GM23338 (cell line): Measurements from ENCODE around the gene PISD. TPM values are rescaled to one million over a fixed set of nuclear protein-coding genes. Genes with fewer than 3 reads are reported as not detected.

Experiments used
- ATAC-seq: fragments of 200-7000 bp; cut with Tn5 transposase; 3 replicates; pipeline ENCODE4 v1.9.1; 2020
- DNase-seq: peaks from one replicate; pipeline ENCODE4 v3.0.0-alpha.2; 2015; ENCODE audit warnings: low spot score
- H2AFZ ChIP-seq: fragments of 200-600 bp; sonication (generic); 2 replicates; pipeline ENCODE4 v1.8.0; 2016; ENCODE audit warnings: antibody characterized with exemption, mild to moderate bottlenecking, moderate library complexity
- H3F3A ChIP-seq: fragments of 200-600 bp; sonication (generic); replicated peaks from 2 replicates; pipeline ENCODE4 v1.8.0; 2017; ENCODE audit warnings: antibody characterized with exemption, mixed run types, low read depth
- H3K27ac ChIP-seq: fragments of 200-600 bp; sonication (generic); 2 replicates; pipeline ENCODE4 v1.6.1; 2016; ENCODE audit warnings: low read depth
- H3K27me3 ChIP-seq: fragments of 200-600 bp; sonication (generic); 2 replicates; pipeline ENCODE4 v1.8.0; 2016; ENCODE audit warnings: mild to moderate bottlenecking, mixed run types, moderate library complexity; ENCODE audit not compliant: insufficient read depth
- H3K36me3 ChIP-seq: fragments of 200-600 bp; sonication (generic); 2 replicates; pipeline ENCODE4 v1.8.0; 2016; ENCODE audit warnings: mild to moderate bottlenecking; ENCODE audit not compliant: insufficient read depth
- H3K4me1 ChIP-seq: fragments of 200-600 bp; sonication (generic); 2 replicates; pipeline ENCODE4 v1.8.0; 2016; ENCODE audit warnings: mild to moderate bottlenecking, moderate library complexity; ENCODE audit not compliant: insufficient read depth
- H3K4me2 ChIP-seq: fragments of 200-600 bp; sonication (generic); 2 replicates; pipeline ENCODE4 v1.7.1; 2017; ENCODE audit warnings: mixed run types
- H3K4me3 ChIP-seq: fragments of 200-600 bp; sonication (generic); 2 replicates; pipeline ENCODE4 v1.6.1; 2016; ENCODE audit warnings: mixed run types
- H3K79me2 ChIP-seq: fragments of 200-600 bp; sonication (generic); replicated peaks from 2 replicates; pipeline ENCODE4 v1.8.0; 2017; ENCODE audit warnings: mild to moderate bottlenecking; ENCODE audit not compliant: insufficient read depth
- H3K9me2 ChIP-seq: fragments of 200-600 bp; sonication (generic); 2 replicates; pipeline ENCODE4 v1.8.0; 2017; ENCODE audit not compliant: insufficient read depth
- H4K20me1 ChIP-seq: fragments of 200-600 bp; sonication (generic); replicated peaks from 2 replicates; pipeline ENCODE4 v1.8.0; 2017; ENCODE audit warnings: mild to moderate bottlenecking; ENCODE audit not compliant: insufficient read depth
- H3K27ac Mint-ChIP-seq: 2 replicates; pipeline ENCODE4 v1.8.0; 2020; ENCODE audit warnings: inconsistent platforms, mild to moderate bottlenecking, moderate library complexity, mixed read lengths
- H3K27me3 Mint-ChIP-seq: 3 replicates; pipeline ENCODE4 v1.8.0; 2022; ENCODE audit warnings: low read depth, mild to moderate bottlenecking, moderate library complexity, mixed read lengths, inconsistent platforms; ENCODE audit not compliant: insufficient read depth, poor library complexity
- H3K36me3 Mint-ChIP-seq: 3 replicates; pipeline ENCODE4 v1.8.0; 2021; ENCODE audit warnings: low read depth, mild to moderate bottlenecking, inconsistent platforms, moderate library complexity, mixed read lengths
- H3K4me1 Mint-ChIP-seq: 3 replicates; pipeline ENCODE4 v1.8.0; 2020; ENCODE audit warnings: mild to moderate bottlenecking, inconsistent platforms, mixed read lengths
- H3K4me3 Mint-ChIP-seq: 3 replicates; pipeline ENCODE4 v1.8.0; 2021; ENCODE audit warnings: moderate library complexity, mild to moderate bottlenecking, inconsistent platforms, mixed read lengths
- H3K9me3 Mint-ChIP-seq: 3 replicates; pipeline ENCODE4 v1.8.0; 2020; ENCODE audit warnings: moderate library complexity, mild to moderate bottlenecking, inconsistent platforms, mixed read lengths
- CTCF ChIP-seq, 2 experiments: fragments of 200-600 bp in 1 of 2; sonication (generic) in 1 of 2; conservative IDR thresholded peaks; 2 replicates each; pipeline versions ENCODE4 v1.5.1 to v1.6.1; 2016 to 2017; ENCODE audit warnings: antibody characterized with exemption in 2 of 2, low read depth in 2 of 2, mild to moderate bottlenecking in 2 of 2, moderate library complexity in 1 of 2
- EZH2phosphoT487 ChIP-seq: fragments of 200-600 bp; sonication (generic); IDR thresholded peaks from one replicate; pipeline ENCODE4 v1.8.1; 2018; ENCODE audit warnings: antibody characterized with exemption; ENCODE audit not compliant: unreplicated experiment
- JUNB ChIP-seq: IDR thresholded peaks from one replicate; pipeline ENCODE4 v1.6.1; 2016; ENCODE audit warnings: antibody characterized with exemption; ENCODE audit not compliant: unreplicated experiment
- NANOG ChIP-seq: IDR thresholded peaks from 2 replicates; pipeline ENCODE4 v1.6.1; 2016; ENCODE audit warnings: antibody characterized with exemption, borderline replicate concordance
- POLR2AphosphoS5 ChIP-seq: IDR thresholded peaks from 2 replicates; pipeline ENCODE4 v1.6.1; 2016; ENCODE audit warnings: antibody characterized with exemption, low read depth
- REST ChIP-seq: IDR thresholded peaks from one replicate; pipeline ENCODE4 v1.6.1; 2018; ENCODE audit warnings: antibody characterized with exemption; ENCODE audit not compliant: unreplicated experiment
- STAT1 ChIP-seq: IDR thresholded peaks from one replicate; pipeline ENCODE4 v1.6.1; 2016; ENCODE audit warnings: antibody characterized with exemption; ENCODE audit not compliant: unreplicated experiment
- ZNF114 ChIP-seq: fragments of 250-450 bp; sonication (Bioruptor Pico); IDR thresholded peaks from 2 replicates; pipeline ENCODE4 v1.5.0; 2020; ENCODE audit warnings: mild to moderate bottlenecking, moderate library complexity
- ZNF331 ChIP-seq: fragments of 250-450 bp; sonication (Bioruptor Pico); IDR thresholded peaks from 2 replicates; pipeline ENCODE4 v1.5.0; 2020; ENCODE audit warnings: low read depth, mild to moderate bottlenecking, moderate library complexity
- polyA plus RNA-seq: library from polyadenylated mRNA; unstranded; fragments of >200 nt; fragmentation: Nextera tagmentation; extraction: Ambion mirVana; gene quantifications from 2 replicates; pipeline ENCODE4 v1.2.1, GENCODE V29; 2016
- total RNA-seq: library from RNA; depleted of rRNA; stranded (reverse); fragments of >200 nt; shearing (Covaris generic); gene quantifications from 2 replicates; pipeline ENCODE4 v1.2.3, GENCODE V29; 2014

The PISD gene
- total and polyA plus RNA-seq, 2 experiments from 2014 or later = 43.1 to 54.5 TPM

- Histone ChIP-seq H3K4me2 (no peak overlapping the region), H3K27me3 (no peaks in the 10 kb centered on the region), H3F3A (peaks cover 6% of the 10 kb centered on the region), H3K79me2 (peaks cover 41% of the 10 kb centered on the region), H3K9me2 (no peaks in the 10 kb centered on the region), H3K4me1 (peaks cover 19% of the 10 kb centered on the region), H4K20me1 (peaks cover 24% of the 10 kb centered on the region; the same call in 1 of the 2 replicates), H2AFZ (no peak overlapping the region), H3K27ac (0 out of 2 replicates have a peak overlapping the region, but pooled peaks have one; percentile 74), H3K4me3 (no peak overlapping the region), H3K36me3 (no peaks in the 10 kb centered on the region)
- Mint-ChIP-seq H3K27me3 (peaks cover 15% of the 10 kb centered on the region), H3K9me3 (no peaks in the 10 kb centered on the region), H3K36me3 (peaks cover 23% of the 10 kb centered on the region), H3K4me3 (no peak overlapping the region), H3K4me1 (peaks cover 35% of the 10 kb centered on the region), H3K27ac (0 out of 2 replicates have a peak overlapping the region, but pooled peaks have one; percentile 59)
- ATAC-seq (no peak), DNase-seq (no peak)
- TF ChIP-seq NANOG (no peak), ZNF114 (CRISPR knock-in tag) (no peak), CTCF (conservative IDR thresholded peaks at IDR 0.05; ENCODE audit: low read depth in 2 of 2) (no peak), EZH2phosphoT487 (no peak), JUNB (no peak), POLR2AphosphoS5 (no peak)
Measured at GRCh38 chr22:31622980-31623379, 39.0 kb downstream of the PISD start.

- no peak overlapping the region for H2AFZ ChIP-seq
- H3K36me3 Mint-ChIP-seq = peaks cover 30% of the 10 kb centered on the region
- no peak for ATAC-seq
- TF ChIP-seq EZH2phosphoT487 (no peak), REST (no peak), STAT1 (no peak), NANOG (no peak), ZNF331 (CRISPR knock-in tag) (no peak), CTCF (conservative IDR thresholded peaks at IDR 0.05; ENCODE audit: low read depth in 2 of 2) (no peak), JUNB (no peak)
Measured at GRCh38 chr22:31621507-31622124, 40.4 kb downstream of the PISD start.

More at GRCh38 chr22:31621507-31622124, 40.4 kb downstream of the PISD start:
- no peaks in the 10 kb centered on the region for H3K9me2 ChIP-seq
- peaks cover 15% of the 10 kb centered on the region; the same call in 1 of the 2 replicates for H4K20me1 ChIP-seq
- no peaks in the 10 kb centered on the region for H3K36me3 ChIP-seq
- peaks cover 15% of the 10 kb centered on the region for H3K4me1 ChIP-seq
- no peaks in the 10 kb centered on the region for H3K27me3 ChIP-seq
- DNase-seq = no peak
- H3K27ac ChIP-seq = no peak overlapping the region
- H3F3A ChIP-seq = peaks cover 6% of the 10 kb centered on the region
- Mint-ChIP-seq H3K9me3 (no peaks in the 10 kb centered on the region), H3K27ac (peak overlapping the region; percentile 20; the same call in 1 of the 2 replicates), H3K4me3 (no peak overlapping the region), H3K4me1 (peaks cover 23% of the 10 kb centered on the region), H3K27me3 (peaks cover 17% of the 10 kb centered on the region)
- no peak overlapping the region for H3K4me2 ChIP-seq
- no peak overlapping the region for H3K4me3 ChIP-seq
- peaks cover 27% of the 10 kb centered on the region for H3K79me2 ChIP-seq
